Fibroblast of skin of back (primary cell): ENCODE data around the gene CD7.

Experiments
- DNase-seq: peaks from one replicate; pipeline ENCODE4 v3.0.0-alpha.2; 2013

The CD7 gene

GRCh38 chr17:82277851-82278250 lies 39.6 kb downstream of the CD7 start:
- DNase-seq = no peak

GRCh38 chr17:82276938-82277337 lies 40.5 kb downstream of the CD7 start:
- DNase-seq = no peak

- no peak for DNase-seq
Observed at GRCh38 chr17:82275326-82275725, 42.1 kb downstream of the CD7 start.

GRCh38 chr17:82274134-82275020 lies 43.0 kb downstream of the CD7 start:
- DNase-seq = no peak

GRCh38 chr17:82273327-82274133 lies 43.9 kb downstream of the CD7 start, which contains the start of gene CSNK1D:
TSS of gene CSNK1D (minus strand) at chr17:82273700. CDS start at chr17:82273381, 319 bp downstream.
- peak; percentile 85 for DNase-seq

GRCh38 chr17:82272495-82273326 lies 44.7 kb downstream of the CD7 start:
- DNase-seq = no peak

GRCh38 chr17:82271401-82271800 lies 46.0 kb downstream of the CD7 start:
- DNase-seq = no peak

GRCh38 chr17:82270651-82271050 lies 46.8 kb downstream of the CD7 start:
- DNase-seq = no peak

GRCh38 chr17:82269882-82270500 lies 47.4 kb downstream of the CD7 start:
- DNase-seq = no peak

GRCh38 chr17:82269138-82269881 lies 48.1 kb downstream of the CD7 start:
- no peak for DNase-seq

GRCh38 chr17:82267575-82268379 lies 49.6 kb downstream of the CD7 start:
- DNase-seq = peak; percentile 94

- DNase-seq = no peak
Observed at GRCh38 chr17:82266142-82266541, 51.3 kb downstream of the CD7 start.
